Measurements from ENCODE around the gene TPCN2.
"Not testable (repeated sequence)": the region's sequence is repeated elsewhere in the genome, so short reads cannot be mapped to it uniquely, and the experiment has no call there.

Gene TPCN2

DNA sequence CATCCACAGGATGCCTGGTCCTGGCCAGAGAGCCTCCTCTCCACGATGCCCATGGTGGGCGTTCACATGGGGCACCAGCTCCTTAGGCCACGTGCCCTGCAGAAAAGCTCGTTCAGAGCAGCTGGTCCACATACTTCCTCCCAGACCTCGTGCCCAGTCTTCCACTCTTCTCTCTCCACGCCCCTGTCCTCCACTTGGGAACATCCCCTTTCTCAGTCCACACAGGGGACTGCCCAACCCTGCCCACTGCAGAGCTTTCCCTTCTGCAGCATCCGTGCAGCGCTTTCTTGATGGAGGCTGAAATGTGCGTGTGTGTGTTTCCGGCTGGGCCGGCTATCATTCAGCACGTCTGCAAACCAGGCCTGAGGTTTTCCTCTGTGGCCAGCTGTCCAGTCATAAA is 11.3 kb downstream of the TPCN2 start:
- no peak for DNase-seq

DNA sequence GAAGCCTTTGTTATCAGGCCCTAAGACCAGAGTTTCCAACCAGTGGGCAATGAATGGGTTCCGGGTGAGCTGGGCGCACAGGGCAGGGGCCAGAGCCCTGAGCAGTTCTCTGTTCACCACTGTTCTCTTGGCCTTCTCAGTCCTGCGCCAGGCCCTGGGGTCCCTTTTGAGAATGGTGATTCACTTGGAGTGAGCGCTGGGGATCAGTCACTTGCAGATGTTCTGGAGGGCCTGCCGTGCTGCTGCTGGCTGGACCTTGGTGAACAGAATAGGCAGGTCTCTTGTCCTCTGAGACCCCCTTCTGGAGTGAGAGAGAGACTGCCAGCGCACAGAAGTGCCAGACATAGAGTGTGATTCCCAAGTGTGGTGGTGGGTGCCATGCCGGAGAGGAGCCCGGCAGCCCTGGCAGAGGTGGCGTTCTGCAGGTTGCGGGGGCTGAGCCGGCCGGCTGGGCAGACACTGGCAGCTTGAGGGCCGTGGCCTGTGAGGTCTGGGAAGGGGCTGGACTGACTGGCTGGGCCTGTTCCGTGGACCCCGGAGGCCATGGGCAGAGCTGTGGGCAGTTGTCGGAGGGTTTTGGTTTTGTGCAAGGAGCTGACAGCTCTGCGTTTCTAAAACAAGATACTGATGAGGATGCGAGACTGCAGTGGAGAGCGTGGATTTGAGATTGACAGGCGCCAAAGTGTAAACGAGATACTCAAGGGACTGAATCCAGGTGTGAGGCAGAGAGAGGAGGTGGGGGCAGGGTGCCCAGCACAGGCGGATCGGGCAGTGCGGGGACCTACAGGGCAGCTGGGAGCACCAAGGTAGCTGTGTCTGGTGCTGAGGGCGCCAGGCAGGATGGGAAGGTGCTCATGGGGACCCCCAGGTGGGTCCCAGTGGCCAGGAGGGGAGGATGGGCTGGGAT is 12.3 kb downstream of the TPCN2 start:
- no peak for DNase-seq

GRCh38 chr11:69061713-69062053 is 13.0 kb downstream of the TPCN2 start:
- no peak for DNase-seq

DNA sequence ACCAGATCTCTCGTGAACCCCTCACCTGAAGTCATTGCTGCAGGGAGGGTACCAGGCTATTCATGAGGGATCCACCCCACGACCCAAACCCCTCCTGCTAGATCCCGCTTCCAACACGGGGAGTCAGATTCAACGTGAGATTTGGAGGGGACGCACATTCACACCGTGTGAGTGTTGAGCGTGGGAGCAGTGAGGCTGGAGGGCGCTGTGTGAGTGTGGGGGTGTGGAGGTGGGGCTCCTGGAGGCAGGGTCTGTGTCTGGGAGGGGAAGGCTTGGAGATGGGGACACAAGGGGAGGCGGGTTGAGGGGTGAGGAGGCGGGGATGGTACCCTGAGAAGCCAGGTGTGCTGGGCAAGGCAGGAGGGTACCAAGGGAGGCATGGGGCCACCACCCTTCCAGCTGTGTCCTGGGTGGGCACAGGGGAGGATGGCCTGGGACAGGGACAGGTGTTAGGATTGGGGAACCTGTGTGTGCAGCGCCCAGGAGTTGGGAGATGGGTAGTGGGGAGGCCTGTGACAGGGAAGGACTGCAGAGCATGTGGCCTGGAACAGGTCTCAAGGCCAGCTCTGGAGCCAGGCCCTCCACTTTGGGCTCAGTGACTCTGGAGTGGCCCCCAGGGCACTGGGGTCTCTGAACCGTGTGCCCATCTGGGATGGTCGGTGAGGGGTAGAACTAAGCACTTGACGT is 13.6 kb downstream of the TPCN2 start:
- no peak for DNase-seq

DNA sequence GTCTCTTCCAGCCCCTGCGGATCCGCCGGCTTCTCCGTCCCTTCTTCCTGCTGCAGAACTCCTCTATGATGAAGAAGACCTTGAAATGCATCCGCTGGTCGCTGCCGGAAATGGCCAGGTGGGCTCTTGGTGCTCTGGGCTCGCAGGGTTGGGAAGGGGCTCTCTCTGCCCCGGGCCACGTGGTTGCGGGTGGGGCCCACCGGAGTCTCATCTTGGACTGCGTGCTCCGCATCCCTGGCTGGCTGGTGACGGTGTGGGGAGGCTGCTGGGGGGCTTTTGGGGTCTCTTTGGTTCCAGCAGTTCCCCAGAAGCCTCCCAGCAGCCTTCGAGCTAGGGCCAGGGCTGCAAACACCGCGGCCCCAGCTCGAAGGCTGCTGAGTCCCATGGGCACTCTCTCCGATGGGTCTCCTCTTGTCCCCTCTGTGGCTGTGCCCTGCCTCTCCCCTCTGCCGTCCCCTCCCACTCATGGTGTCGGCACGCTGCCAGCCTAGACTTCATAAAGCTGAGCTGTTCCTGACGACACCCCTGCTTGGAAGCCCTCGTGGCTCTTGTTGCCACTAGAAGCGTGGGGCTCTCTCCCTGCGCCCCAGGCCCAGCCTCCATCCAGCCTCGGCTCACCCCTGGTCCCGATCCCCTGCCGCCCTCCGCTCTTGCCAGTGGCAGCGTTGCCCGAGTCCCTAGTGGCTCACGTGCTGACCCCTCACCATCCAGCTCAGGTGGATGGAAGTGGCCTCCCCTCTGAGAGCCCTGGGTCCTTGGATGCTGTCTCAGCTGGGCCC is 14.3 kb downstream of the TPCN2 start:
- DNase-seq: no peak

DNA sequence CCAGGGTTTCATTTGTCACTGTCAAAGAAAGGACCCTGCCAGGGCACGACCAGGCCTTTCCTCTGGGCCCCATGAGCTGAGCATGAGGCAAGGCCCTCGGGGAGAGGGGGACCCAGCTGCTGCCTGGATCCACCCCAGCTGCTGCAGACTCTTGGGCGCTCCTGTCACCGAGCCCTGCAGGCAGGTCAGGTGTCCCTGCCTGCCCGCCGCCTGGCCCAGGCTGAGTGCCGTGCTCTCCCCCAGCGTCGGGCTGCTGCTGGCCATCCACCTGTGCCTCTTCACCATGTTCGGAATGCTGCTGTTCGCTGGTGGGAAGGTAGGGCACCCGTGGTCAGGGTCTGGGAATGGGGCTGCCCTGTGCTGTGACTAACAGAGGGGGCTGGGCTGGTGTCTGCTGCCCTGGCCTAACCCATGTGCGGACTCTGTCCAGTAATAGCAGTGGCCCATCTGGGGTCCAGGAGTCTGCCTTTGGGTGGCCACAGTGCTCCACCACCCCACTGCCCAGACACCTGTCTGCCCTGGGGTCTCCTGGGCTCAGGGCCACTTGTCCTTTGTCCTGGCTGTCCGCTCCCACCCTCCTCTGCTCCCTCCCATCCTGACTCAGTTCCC is 15.0 kb downstream of the TPCN2 start:
- no peak for DNase-seq

DNA sequence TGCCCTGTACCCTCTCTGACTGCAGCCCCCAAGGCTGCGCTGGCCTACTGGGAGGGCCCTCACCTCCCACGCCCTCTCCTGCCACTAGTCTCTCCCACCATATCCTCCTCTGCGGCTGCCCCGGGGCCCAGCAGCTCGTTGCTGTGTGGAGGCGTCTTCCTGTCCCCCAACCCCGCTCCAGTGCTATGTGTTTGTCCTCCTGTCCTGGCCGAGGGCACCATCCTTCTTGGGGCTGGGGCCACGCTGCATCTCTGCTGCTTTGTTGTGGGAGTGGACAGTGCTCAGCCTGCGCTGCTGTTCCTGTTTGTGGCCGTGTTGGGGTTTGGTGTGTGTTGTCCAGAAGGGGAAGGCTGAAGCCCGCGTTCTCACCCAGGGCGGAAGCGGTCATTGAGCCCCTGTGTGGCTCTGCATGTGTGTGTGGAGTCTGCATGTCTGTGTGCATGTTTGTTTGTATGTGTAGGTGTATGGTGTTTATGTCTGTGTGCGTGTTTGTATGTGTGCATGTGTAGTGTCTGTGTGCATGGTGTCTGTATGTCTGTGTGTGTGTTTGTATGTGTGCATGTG is 15.7 kb downstream of the TPCN2 start:
- DNase-seq: no peak

DNA sequence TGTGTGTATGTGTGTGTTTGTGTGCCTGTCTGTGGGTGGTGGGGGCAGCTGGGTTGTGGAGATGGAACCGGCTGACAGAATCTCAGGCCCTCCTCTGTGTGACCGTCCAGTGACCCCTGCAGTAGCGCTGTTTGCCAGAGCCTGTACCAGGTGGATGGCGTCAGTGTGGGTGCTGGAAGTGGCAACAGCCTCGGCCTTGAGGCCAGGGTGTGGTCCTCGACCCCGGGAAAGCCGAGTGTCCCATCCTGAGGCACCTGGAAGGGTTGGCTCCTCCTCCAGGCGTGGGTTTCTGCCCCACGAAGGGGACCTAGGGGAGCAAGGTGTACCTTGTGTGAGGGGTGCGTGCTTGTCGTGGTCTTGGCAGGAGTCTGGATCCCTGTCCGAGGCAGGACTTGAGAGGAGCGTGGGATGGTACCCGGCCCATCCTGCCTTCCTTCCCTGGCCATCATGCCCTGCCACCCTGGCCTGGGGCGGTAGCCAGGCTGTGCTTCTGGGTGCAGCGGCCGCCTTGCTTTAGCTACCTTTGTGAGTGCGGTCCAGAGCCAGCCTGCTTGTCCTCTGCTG is 16.5 kb downstream of the TPCN2 start:
- no peak for DNase-seq

- no peak for DNase-seq
Measured at GRCh38 chr11:69066122-69067112, 17.7 kb downstream of the TPCN2 start.

DNA sequence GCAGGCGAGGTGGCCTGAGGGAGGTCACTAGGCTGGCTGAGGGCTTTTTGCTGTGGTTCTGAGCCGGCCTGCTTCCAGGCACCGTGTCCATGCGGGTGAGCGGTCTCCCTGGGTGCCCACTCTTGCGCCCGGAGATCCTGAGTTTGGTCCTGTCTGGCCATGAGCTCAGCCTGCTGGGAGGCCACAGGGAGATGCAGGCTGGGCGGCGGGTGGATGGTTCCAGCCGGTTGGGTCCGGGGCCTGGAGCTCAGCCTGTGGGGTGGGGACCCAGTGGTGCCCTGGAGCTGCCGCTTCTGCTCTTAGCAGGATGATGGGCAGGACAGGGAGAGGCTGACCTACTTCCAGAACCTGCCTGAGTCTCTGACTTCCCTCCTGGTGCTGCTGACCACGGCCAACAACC is 18.5 kb downstream of the TPCN2 start:
- DNase-seq: no peak

GRCh38 chr11:69071086-69071800 is 22.5 kb downstream of the TPCN2 start:
- no peak for DNase-seq

DNA sequence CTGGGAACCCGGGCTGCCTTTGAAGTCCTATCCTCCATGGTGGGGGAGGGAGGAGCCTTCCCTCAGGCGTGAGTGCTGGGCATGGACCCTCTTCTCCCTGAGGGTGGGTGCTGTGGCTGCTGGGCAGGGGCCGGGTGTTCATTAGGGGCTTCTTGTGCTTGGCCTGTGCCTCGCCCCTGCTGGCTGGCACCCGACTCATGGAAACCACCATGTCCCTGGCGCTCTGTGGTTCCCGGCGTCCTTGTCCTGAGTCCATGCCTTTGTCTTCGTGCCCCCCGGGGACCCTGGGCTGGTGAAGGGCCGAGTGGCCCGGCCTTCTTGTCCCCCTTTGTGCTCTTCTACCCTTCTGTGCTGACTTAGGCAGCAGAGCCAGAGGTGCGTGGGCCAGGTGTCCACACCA is 23.2 kb downstream of the TPCN2 start:
- DNase-seq: no peak

- DNase-seq: no peak
Measured at GRCh38 chr11:69073469-69073868, 24.7 kb downstream of the TPCN2 start.

- DNase-seq: no peak
Measured at GRCh38 chr11:69074375-69075140, 25.8 kb downstream of the TPCN2 start.

GRCh38 chr11:69075421-69076128 is 26.8 kb downstream of the TPCN2 start:
- DNase-seq: no peak

DNA sequence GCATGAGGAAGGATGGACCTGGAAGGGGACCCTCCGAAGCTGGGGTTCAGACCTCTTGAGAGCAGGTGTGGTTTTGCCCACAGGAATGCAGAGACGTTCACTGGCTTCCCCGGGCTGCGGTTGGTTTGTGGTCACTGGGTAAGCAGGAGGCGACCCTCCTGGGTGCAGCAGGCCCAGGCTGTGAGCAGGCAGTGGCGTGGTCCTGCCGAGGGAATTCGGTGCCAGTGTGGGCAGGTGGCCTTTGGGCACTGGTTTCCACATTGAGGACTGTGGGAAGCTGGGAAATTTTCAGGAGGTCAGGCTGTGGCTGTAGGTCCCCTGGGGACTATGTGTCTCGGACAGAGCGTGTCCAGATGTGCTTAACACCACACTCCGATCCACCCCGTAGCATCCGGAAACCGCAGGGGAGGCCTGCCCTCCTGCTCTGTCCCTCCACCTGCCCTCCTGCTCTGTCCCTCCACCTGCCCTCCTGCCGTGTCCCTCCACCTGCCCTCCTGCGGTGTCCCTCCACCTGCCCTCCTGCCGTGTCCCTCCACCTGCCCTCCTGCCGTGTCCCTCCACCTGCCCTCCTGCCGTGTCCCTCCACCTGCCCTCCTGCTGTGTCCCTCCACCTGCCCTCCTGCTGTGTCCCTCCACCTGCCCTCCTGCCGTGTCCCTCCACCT is 27.5 kb downstream of the TPCN2 start:
- no peak for DNase-seq

GRCh38 chr11:69076977-69077376 is 28.2 kb downstream of the TPCN2 start:
- not testable (repeated sequence) for DNase-seq

DNA sequence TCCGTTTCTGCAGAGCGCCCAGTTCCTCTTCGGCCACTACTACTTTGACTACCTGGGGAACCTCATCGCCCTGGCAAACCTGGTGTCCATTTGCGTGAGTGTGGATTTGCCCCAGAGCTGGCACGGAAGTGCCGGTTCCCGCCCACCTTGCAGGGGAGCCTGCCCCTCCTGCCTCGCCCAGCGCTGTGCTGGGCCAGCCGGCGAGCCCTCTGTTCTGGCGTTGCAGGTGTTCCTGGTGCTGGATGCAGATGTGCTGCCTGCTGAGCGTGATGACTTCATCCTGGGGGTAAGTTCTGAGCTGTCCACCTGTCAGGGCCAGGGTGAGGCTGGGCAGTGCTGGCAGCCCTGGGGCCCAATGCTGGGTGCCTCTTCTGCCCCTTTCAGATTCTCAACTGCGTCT is 29.8 kb downstream of the TPCN2 start:
- DNase-seq: no peak

Data from activated CD8-positive, alpha-beta memory T cell treated with anti-CD3 and anti-CD28 coated beads for 24 hours (primary cell).